HS-27A (cell line): Measurements from ENCODE around the gene NTRK2.
"Not testable (repeated sequence)": the region's sequence is repeated elsewhere in the genome, so short reads cannot be mapped to it uniquely, and the experiment has no call there.

Experiments
- DNase-seq: peaks from one replicate; pipeline ENCODE4 v3.0.0-alpha.2; 2012; ENCODE audit warnings: low read depth, missing footprints

The NTRK2 gene

DNA sequence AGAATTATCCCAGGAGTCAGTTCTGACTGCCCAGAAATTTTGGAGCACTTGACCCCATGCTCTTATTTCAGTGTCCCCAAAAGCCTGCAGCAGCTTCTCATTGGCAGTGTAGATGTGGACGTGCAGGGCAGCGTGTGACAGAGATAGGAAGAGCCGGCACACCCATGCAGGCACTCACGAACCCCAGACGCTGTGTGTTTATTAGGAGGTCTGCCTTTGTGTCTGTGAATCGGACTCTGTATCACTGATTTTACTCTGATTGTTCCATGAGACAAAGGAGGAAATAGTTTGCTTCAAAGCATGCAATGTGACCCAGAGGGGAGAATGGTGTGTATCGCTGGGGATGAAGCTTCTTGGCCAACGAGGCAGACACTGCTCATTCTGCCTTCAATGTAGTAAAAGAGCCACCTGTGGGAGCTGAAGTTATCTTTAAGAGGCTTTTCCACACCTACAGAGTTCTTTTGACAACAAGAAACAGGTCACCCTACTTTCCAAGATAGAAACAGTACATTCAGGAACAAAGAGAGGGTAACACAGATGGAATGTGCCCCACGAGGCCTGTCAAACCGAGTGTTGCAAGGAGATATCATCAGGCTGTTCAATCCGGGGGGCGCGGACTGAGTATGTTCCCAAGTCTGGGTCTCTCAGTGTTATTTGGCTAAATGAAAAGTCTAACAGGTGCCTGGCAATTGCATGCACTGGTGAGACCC is 224.0 kb downstream of the NTRK2 start:
- no peak for DNase-seq

DNA sequence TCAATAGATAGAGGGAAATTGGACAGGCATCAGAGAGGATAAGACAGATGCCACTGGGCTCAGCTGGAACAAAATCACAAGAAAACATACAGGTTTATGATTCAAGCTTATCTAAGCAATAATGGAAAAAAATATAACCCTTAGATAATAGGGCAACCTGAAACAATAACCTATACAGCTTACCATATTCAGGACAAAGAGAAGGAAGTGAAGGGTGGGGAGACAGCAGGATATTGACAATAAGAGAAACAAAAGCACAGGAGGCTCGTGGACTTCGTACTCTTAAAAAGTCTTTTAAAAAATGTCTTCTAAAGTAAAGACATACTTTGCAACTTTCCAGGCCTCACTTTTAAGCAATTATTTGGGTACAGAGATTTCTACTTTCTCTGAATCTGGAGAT is 225.3 kb downstream of the NTRK2 start:
- DNase-seq: no peak

DNA sequence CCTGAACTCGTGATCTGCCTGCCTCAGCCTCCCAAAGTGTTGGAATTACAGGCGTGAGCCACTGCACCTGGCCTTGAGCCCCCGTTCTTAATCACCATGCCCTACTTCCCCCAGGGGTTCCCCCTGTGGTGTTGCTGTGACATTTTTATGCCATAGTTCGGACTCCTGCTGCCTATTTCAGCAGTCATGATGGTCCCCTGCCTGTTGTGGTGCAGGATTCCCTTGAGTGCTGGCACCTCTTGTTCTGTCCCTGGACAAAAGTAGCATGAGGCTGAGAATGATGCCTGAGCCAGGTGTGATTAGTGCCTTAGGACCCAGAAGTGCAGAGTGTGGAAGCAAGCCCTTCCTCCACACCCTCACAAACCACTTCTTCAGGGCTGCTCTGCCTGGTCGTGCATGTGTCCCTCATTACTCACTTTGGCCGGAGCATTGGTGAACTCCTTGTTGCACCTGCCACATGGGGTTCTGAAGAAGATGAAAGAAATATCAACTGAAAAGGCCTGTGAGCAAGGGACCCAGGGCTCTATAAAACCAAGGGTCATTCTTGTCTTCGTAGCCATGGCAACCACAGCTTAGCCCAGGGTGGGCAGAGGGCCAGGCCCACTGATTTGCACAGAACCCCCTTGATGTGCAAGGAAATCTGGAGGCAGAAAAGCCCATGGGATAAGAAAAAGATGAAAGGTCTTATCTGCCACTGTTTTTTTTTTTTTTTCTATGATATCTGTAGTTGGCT is 228.0 kb downstream of the NTRK2 start:
- DNase-seq: no peak

DNA sequence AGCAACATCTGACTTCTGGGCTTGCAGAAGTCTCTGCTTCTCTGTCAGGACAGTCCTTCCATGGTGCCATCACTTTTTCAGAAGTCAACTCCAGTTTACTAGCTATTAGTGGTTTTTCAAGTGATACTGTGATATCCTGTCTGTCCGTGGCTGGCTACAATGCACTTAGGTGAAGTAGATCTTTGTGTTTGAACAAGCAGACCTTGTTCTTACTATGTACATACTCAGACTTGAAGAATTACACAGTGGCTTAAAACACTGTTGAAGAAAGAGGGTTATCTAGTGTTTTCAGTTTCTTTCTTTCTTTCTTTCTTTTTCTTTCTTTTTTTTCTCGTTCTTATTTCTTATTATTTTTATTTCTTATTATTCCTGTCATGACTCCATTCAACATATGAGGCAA is 228.7 kb downstream of the NTRK2 start:
- no peak for DNase-seq

DNA sequence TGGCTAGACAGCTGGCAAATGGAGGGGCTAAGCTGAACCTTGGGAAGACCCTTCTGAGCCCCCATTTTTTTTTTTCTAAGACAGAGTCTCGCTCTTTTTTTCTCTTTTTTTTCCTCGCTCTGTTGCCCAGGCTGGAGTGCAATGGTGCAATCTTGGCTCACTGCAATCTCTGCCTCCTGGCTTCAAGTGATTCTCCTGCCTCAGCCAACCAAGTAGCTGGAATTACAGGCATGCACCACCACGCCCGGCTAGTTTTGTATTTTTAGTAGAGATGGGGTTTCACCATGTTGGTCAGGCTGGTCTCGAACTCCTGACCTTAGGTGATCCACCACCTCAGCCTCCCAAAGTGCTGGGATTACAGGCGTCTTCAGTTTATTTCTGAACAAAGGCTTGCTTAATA is 229.1 kb downstream of the NTRK2 start:
- DNase-seq: not testable (repeated sequence)

DNA sequence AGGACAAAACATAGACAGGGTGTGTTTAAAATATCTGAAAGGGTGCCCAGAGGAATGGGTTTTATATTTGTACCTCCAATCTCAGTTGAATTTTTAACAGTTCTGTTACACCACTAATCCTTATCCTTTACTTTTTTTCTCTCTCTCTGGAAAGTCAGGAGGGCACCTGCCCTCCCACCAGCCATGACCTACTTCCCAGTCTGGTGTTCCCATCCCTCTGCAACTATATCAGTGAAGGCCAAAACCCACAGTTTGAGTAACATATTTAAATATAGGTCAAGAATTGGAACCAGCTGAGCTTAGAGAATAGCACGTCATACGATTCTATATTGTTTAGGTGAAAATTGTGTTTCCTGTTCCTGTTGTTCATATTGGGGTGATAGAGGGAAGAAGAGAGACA is 229.8 kb downstream of the NTRK2 start:
- DNase-seq: no peak

DNA sequence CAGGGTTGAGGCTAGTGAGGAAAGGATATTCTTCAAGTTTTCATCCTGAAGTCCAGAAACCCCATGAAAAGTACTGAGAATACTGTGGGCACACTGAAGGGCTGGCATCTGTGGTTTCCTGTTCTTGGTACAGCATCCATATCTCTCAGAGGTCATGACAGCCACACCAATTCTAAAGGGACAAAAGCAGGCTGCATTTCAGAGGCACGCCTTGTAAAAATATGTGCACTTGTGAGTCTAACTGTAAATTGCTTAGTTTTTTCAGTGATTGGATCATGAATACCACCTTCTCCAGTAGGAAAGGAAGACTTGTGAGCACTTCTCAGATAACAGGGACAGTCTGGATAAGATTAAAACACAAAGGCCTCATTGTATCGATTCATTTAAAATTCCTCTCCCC is 230.9 kb downstream of the NTRK2 start:
- DNase-seq: no peak

DNA sequence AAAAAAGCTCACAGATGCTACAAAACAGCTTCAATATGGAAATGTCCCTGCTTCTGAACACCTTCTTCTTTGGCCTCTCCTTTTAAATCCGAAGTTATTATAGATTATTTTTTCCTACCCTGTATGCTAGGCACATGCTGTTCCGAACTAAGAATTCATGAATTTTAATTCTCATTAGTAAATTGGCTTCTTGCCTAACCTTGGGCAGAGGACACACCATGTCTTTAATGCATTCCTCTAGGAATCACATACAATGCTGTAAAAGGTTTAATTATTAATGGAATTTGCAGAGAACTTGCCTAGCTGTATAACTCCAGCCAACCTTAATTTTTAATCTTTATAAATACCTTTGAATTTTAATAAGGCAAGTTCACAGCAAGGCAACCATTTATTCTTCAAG is 234.4 kb downstream of the NTRK2 start:
- DNase-seq: no peak

DNA sequence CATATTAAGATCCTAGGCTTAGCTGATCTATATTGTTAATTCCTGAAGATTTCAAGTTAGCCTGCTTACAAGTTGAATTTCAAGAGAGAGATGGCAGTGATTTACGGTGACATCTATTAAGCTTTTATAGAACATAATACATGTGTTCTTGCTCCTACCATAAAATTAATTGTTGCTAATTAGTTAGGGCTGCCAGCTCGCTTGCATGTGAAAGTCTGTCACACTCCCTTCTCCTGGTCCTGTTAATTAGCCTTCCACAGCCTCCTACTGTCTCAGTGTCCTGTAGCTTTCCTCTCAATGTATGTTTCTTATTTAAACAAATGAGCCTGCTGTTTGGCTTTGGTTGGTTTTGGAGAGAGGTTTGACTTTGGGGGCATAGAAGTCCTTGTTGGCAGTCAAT is 247.2 kb downstream of the NTRK2 start:
- no peak for DNase-seq

DNA sequence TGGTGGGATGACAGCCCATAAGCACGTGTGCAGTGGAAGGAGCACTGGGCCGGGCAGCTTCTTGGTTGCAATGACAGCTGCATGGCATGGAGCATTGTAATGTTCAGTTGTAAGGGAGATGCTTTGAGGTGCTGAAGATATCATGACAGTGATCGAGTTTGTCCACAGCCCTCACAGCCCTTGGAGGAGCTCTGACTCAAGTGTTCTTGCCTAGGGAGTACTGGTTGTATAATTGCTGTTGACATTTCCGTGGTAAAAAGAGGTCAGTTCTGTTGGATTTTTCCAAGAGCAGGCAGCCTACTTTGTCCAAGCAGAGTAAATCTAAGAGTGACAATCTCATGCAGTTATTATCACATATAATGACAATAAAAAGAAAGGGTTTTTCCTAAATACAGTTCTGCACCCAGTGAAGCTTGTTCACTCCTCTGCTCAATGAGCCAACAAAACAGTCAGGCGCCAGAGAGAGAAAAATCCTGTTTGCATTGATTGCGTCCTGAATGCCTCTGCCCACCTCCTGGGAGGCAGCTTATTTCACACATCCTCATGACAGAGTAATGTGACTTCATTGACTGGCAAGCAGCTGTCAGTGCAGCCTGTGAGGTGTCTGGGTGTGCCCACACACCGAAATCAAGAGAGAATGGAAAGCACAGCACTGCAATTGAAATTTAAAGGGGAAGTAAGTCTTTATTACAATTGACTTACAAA is 248.0 kb downstream of the NTRK2 start:
- DNase-seq: no peak

DNA sequence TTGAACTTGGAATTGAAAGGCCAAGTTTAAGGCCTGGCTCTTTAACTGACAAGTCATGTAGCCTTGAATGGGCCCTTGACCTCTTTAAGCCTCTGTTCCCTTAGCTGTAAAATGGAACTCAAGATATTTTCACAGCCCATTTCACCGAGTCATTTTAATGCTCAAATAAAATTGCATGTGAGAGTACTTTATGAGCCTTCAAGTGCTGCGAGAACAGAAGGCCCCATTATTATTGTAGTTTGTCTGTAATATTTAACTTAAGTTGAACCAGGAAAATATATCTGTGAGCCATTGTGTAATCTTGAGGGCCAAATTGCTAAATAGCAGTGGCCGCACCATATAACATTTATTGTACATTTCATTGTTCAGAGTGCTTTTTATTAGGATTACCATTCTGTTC is 249.9 kb downstream of the NTRK2 start:
- no peak for DNase-seq

DNA sequence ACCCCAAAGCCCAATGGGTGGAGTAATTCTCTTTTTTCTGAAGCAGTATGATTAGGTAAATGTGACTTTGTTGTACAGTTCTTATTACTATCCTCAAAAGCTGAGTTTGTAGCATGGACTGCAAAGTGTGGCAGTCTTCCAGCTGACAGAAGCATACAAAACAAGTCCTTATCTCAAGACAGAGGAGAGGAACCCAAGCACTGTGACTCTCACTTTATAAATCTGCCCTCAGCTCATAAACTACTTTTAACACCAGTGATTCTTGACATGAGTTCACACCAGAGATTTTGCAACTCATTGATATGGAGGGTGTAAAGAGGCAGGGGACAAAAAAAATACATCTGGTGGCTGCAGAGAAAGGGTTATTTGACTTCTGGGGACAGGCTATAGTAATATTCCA is 251.6 kb downstream of the NTRK2 start:
- DNase-seq: no peak

DNA sequence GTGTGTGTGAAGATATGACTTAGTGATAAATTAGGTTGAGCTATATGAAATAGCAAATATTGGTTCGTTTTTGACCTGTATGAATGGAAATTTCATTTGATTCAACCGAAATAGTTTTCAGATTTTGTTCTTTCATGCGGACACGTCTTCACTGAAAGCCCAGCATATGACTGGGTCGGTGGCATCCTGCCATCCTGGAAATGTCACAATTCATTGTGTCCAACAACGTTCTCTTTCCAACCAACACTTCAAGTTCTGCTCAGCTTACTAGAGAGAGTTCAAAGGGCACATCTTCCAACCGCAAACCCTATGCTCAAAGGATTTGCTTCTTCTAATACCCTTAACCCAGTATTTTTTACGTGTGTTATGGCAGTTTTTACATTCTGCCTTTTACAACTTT is 252.5 kb downstream of the NTRK2 start:
- DNase-seq: no peak

DNA sequence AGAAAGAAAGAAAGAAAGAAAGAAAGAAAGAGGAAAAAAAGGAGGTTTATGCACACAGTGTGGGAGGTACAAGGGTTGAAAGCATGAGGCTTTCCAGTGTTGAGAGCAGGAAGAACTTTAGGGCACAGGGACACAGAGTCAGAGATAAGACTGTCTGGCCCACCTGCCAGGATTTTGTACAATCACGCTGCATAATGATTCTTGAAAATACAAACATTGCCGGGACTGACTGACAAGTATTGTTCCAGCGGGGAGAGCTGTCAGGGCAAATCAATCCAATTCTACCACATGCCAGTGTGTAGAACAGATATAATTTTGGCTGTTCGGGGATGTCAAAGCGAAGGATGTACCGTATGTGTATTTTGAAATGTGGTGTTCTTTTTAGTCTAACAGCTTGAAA is 254.7 kb downstream of the NTRK2 start:
- no peak for DNase-seq

DNA sequence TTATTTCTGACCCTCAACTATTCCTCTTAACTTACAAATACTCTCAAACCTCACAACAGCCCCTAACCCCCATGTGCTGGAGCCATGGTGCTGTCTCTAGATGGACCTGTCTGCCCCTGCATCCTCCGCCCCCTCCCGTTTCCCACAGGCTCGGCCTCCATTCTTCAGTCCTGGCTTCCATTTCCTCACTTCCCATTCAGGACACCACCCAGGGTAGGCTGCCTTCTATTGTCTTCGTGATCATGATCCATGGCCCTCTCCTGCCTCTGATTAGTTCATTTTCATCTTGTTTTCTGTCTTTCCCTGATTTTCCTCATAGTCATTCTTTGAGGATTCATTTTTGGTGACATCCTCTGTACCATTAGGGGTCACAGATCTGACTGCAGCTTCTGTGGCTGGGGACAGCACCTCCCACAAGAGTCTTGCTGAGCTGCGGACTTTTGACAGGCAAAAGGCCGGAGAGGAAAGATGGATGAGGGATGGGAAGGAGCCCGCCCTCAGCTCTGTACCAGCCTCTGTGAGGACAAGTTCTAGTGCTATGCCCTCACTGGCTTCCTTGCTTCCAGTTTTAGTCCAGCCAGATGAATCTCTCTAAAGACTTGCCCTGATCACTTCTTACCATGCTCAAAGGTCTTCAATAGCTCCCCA is 255.8 kb downstream of the NTRK2 start:
- no peak for DNase-seq

DNA sequence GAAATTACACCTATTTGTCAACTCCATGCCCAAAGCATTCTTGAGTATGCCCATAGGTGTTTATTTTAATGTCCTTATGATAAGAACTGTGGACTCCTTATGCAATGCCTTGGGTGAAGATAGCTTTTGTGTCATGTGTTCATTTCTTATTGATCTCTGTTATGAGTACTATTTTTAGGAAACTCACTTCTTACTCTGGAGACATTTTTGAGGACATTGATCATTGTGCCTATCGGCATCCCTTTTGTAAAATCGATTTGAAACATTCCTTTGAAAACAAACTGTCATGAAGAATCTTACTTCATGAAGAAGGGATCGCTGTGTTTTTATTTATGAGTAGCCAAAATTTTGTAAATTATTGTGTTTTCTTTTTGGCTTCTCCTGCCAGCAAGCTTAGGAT is 257.3 kb downstream of the NTRK2 start:
- DNase-seq: no peak

DNA sequence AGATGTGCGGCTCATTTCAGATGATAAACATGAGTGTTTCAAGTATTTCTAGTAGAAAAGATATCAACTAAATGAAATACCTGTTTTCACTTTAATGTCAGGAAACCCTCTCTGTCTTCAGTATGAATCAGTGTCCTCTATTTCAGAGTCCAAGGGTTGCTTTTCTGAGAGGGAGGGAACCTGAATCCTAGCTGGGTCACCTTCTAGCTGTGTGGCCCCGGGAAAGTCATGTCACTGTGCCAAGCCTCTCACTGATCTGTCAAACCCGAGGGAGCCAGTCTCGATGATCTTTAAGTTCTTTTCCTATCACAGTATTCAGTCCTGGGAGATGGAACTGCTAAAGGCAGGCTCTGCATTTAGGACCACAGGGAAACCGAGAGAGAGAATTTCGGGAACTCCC is 258.9 kb downstream of the NTRK2 start:
- no peak for DNase-seq

DNA sequence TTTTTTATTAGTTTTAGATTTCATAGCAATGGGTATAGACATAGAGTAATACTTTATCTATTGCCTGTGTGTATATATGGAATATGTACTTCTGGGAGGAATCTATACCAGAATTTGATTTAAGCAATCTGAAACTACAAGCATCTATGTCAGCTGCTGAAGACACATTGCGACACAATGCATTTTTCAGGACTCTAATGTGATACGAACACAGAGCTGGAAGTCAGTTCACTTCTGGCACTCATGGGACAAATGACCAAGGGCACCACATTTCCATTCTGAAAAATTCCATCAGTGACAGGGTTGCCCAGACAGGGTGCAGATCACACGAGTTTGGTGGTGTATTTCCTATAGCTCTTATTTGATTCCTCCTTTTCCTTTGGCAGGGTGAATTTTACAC is 259.5 kb downstream of the NTRK2 start:
- DNase-seq: no peak

DNA sequence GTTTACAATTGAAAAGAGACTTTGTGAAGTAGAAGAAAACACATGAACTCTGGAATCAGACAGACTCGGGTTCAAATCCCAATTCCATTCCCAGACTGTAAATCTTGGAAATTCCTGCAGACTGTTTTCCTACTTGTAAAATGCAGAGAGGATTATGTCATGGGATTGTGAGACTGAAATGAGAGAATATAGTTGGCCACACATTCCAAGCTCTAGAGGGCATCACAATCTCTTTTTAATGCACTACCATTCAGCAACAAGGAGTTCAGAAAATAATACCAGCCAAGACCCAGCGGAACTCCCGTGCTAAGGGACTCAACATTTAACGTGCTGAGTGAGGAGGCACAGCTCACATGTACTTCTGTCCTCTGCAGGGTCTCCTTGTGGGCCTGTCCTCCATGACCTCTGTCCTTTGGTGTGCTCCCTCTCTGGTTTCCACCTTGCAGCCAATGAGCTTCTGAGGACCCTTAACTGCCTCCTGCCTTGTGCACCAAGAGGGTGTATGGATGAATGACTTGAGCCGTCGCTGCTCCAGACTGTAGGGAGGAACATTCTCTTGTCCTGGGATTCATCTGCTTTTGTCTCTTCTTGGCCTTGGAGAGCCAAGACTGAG is 263.5 kb downstream of the NTRK2 start:
- DNase-seq: no peak

DNA sequence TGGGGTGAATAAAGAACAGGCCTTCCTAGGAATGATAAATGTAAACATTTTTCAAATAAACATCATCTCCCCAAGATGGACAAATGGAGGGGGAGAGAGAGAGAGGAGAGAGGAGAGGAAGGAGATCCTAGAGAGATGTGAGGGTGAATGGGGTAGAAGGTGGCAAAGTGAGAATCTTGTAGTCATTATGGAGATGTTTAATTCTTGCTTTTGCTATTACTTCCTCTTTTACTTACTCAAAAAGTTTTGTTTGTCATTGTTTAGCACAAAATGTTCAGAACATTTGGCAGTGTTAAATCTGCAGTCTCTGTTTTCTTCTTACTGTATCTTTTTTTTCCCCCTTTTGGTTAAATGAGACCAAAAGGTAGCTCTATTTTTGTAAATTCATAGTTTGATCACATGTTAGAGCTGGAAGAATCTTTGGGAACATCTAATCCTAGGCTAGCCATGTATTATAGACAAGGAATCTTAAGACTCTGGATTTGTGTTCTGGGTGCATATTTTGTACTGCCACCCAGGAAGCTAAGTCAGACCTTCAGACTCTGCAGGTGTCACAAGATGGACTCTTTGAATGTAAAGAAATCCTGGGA is 266.1 kb downstream of the NTRK2 start:
- no peak for DNase-seq

DNA sequence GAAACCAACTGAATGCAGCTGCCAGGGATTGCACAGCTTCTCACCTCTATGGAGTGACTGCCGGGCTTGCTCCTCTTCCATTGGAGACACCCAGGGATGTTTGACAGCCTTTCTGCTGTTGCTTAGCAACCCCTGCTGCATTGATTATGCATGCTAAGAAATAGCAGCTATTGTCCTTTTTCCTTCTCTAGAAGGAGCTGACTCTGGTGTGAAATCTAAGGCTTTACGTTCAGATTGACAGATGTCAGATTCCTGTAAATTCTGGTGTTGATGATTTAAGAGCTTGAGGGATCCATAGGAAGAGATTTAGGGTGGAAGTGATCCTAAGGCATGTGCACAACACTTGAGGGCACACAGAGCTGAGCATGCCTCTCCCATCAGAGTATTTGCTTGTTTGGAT is 267.7 kb downstream of the NTRK2 start:
- DNase-seq: no peak

DNA sequence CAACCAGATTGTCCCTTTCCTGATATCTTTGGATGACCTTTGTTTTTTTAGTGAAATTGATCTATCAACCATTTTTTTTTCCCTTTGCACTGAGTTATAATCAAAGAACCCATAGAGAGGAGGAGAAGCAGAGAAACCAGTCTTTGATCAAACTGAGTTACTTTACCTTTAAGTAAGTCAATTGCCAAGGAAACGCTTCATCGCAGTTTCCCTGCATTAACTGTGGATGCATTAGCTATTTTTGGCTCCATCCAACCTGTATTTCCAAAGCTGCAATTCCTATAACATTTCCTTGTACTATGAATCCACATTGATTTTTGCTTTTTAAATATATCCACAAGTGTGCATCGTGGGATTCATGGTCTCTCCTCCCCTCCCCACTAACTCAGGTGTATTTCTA is 268.1 kb downstream of the NTRK2 start:
- DNase-seq: no peak
